HepG2 (cell line): Measurements from ENCODE around the gene MED19. TPM values are rescaled to one million over a fixed set of nuclear protein-coding genes. Genes with fewer than 3 reads are reported as not detected.

Experiments
- DMAP1 ChIP-seq: IDR thresholded peaks from 2 replicates; pipeline ENCODE4 v1.6.1; 2016
- FOSL2 ChIP-seq: sonication (generic); formaldehyde crosslinking; IDR thresholded peaks from 2 replicates; pipeline ENCODE4 v1.4.0; 2020; ENCODE audit warnings: missing genetic modification reagents
- HDAC2 ChIP-seq: sonication (generic); formaldehyde crosslinking; IDR thresholded peaks from 2 replicates; pipeline ENCODE4 v1.4.0; 2020; ENCODE audit warnings: missing genetic modification reagents
- KLF12 ChIP-seq: sonication (generic); formaldehyde crosslinking; IDR thresholded peaks from 2 replicates; pipeline ENCODE4 v1.4.0; 2020; ENCODE audit warnings: missing genetic modification reagents, borderline replicate concordance
- MIER2 ChIP-seq: IDR thresholded peaks from 2 replicates; pipeline ENCODE4 v1.6.1; 2016; ENCODE audit warnings: missing biosample characterization, missing genetic modification reagents
- RFX5 ChIP-seq: IDR thresholded peaks from 2 replicates; pipeline ENCODE4 v1.6.1; 2011; ENCODE audit warnings: low read depth, low read length, improper control_type of control experiment
- TBL1XR1 ChIP-seq: fragments of 150-350 bp; IDR thresholded peaks from 2 replicates; pipeline ENCODE4 v1.6.1; 2014; ENCODE audit warnings: borderline replicate concordance, low read length; ENCODE audit not compliant: partially characterized antibody
- ZNF772 ChIP-seq: sonication (generic); formaldehyde crosslinking; IDR thresholded peaks from 2 replicates; pipeline ENCODE4 v1.5.0; 2020; ENCODE audit warnings: mild to moderate bottlenecking, missing genetic modification reagents
- polyA plus RNA-seq, 8 experiments: library from polyadenylated mRNA; depleted of rRNA in 3 of 8; stranded (reverse) in 7 of 8; unstranded in 1 of 8; fragments of >200 nt; fragmentation: Illumina TruSeq in 4 of 8; extraction: Trizol in 4 of 8; gene quantifications; 2 replicates each; pipeline versions ENCODE4 v1.2.1 to v1.2.3, GENCODE V29; 2011 to 2016; ENCODE audit warnings: low read depth in 4 of 8, missing spikeins in 1 of 8, mixed read lengths in 1 of 8; ENCODE audit not compliant: insufficient read depth in 1 of 8
- total RNA-seq, 5 experiments: library from RNA; depleted of rRNA; stranded (reverse); fragments of >200 nt; fragmentation: Illumina TruSeq; extraction: Trizol; gene quantifications; 2 replicates each; pipeline ENCODE4 v1.2.3, GENCODE V29; 2016; ENCODE audit warnings: low read depth in 1 of 5
- TF ChIP-seq, protein P1 (sequence below): sonication (generic); formaldehyde crosslinking; IDR thresholded peaks from 2 replicates; pipeline ENCODE4 v1.5.1; 2020; ENCODE audit warnings: missing genetic modification reagents, mild to moderate bottlenecking, borderline replicate concordance
- TF ChIP-seq, protein P2 (sequence below): sonication (generic); formaldehyde crosslinking; IDR thresholded peaks from 2 replicates; pipeline ENCODE4 v1.4.0; 2020; ENCODE audit warnings: missing genetic modification reagents
- TF ChIP-seq, protein P3 (sequence below): sonication (generic); formaldehyde crosslinking; IDR thresholded peaks from 2 replicates; pipeline ENCODE4 v1.8.0; 2022; ENCODE audit warnings: missing genetic modification reagents, low read depth, mild to moderate bottlenecking, borderline replicate concordance
- TF ChIP-seq, protein P4 (sequence below): sonication (generic); formaldehyde crosslinking; IDR thresholded peaks from 2 replicates; pipeline ENCODE4 v1.5.0; 2020; ENCODE audit warnings: missing genetic modification reagents
- TF ChIP-seq, protein P5 (sequence below): sonication (generic); formaldehyde crosslinking; IDR thresholded peaks from 2 replicates; pipeline ENCODE4 v1.4.0; 2020; ENCODE audit warnings: missing genetic modification reagents; ENCODE audit errors: not compliant biosample characterization

The MED19 gene
- total and polyA plus RNA-seq, 2 of the 13 experiments (the other 11 are each of a cell fraction or from before 2014, with no cell fraction given): 12.9 to 13.8 TPM

DNA sequence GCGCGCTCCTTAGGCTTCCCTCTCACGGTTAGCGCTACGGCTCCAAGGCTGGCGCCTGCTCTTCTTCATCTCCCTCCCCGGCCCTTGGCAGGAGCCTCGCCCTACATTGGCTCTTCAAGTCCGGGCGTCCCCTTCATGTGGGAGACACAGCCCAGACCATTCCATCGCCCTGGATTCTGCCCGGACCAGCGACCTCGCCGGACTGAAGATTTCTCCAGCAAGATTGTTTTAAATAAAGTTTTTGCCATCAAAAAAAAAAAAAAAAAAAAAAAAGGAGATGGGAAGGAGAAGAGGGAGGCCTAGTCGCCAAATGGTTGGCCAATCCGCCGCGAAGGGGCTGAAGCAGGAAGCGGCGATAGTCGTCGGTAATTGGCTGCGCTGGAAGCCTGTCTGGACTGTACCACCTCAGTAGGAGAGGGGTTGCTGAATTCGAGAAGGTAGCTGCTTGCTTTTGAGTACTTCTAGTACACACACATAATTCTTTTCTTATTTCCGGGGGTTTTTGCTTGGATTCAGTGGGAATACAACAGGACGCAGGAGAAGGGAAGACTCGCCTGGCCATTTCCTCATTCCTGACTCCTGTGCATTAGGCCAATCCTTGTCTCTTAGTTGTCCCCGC is 44.8 kb downstream of the MED19 start (continued):
- TF ChIP-seq KLF12 (CRISPR knock-in tag) (peak; percentile 76), DMAP1 (CRISPR knock-in tag) (peak; percentile 74; the same call in 1 of the 2 replicates), HDAC2 (CRISPR knock-in tag) (no peak), ZNF772 (CRISPR knock-in tag) (peak; percentile 49), TBL1XR1 (no peak), MIER2 (CRISPR knock-in tag) (no peak), FOSL2 (CRISPR knock-in tag) (no peak), RFX5 (no peak)
- TF ChIP-seq, protein P1, sequence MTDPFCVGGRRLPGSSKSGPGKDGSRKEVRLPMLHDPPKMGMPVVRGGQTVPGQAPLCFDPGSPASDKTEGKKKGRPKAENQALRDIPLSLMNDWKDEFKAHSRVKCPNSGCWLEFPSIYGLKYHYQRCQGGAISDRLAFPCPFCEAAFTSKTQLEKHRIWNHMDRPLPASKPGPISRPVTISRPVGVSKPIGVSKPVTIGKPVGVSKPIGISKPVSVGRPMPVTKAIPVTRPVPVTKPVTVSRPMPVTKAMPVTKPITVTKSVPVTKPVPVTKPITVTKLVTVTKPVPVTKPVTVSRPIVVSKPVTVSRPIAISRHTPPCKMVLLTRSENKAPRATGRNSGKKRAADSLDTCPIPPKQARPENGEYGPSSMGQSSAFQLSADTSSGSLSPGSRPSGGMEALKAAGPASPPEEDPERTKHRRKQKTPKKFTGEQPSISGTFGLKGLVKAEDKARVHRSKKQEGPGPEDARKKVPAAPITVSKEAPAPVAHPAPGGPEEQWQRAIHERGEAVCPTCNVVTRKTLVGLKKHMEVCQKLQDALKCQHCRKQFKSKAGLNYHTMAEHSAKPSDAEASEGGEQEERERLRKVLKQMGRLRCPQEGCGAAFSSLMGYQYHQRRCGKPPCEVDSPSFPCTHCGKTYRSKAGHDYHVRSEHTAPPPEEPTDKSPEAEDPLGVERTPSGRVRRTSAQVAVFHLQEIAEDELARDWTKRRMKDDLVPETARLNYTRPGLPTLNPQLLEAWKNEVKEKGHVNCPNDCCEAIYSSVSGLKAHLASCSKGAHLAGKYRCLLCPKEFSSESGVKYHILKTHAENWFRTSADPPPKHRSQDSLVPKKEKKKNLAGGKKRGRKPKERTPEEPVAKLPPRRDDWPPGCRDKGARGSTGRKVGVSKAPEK (CRISPR knock-in tag): no peak
- TF ChIP-seq, protein P2, sequence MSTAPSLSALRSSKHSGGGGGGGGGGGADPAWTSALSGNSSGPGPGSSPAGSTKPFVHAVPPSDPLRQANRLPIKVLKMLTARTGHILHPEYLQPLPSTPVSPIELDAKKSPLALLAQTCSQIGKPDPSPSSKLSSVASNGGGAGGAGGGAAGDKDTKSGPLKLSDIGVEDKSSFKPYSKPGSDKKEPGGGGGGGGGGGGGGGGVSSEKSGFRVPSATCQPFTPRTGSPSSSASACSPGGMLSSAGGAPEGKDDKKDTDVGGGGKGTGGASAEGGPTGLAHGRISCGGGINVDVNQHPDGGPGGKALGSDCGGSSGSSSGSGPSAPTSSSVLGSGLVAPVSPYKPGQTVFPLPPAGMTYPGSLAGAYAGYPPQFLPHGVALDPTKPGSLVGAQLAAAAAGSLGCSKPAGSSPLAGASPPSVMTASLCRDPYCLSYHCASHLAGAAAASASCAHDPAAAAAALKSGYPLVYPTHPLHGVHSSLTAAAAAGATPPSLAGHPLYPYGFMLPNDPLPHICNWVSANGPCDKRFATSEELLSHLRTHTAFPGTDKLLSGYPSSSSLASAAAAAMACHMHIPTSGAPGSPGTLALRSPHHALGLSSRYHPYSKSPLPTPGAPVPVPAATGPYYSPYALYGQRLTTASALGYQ (CRISPR knock-in tag): 0 out of 2 replicates have a peak, but pooled peaks have one; percentile 31
- TF ChIP-seq, protein P3, sequence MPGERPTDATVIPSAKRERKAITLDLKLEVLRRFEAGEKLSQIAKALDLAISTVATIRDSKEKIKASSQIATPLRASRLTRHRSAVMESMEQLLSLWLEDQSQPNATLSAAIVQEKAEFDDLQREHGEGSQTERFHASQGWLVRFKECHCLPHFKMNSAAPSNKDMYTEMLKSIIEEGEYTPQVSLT (CRISPR knock-in tag): no peak
- TF ChIP-seq, protein P4, sequence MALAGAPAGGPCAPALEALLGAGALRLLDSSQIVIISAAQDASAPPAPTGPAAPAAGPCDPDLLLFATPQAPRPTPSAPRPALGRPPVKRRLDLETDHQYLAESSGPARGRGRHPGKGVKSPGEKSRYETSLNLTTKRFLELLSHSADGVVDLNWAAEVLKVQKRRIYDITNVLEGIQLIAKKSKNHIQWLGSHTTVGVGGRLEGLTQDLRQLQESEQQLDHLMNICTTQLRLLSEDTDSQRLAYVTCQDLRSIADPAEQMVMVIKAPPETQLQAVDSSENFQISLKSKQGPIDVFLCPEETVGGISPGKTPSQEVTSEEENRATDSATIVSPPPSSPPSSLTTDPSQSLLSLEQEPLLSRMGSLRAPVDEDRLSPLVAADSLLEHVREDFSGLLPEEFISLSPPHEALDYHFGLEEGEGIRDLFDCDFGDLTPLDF (CRISPR knock-in tag): no peak
- TF ChIP-seq, protein P5, sequence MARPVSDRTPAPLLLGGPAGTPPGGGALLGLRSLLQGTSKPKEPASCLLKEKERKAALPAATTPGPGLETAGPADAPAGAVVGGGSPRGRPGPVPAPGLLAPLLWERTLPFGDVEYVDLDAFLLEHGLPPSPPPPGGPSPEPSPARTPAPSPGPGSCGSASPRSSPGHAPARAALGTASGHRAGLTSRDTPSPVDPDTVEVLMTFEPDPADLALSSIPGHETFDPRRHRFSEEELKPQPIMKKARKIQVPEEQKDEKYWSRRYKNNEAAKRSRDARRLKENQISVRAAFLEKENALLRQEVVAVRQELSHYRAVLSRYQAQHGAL (CRISPR knock-in tag): no peak
